Glutamatergic neuron (in vitro differentiated cells): ENCODE data around the gene PPP3R1. TPM values are rescaled to one million over a fixed set of nuclear protein-coding genes. Genes with fewer than 3 reads are reported as not detected.

Experiments
- DNase-seq: peaks from one replicate; pipeline ENCODE4 v3.0.0; 2022
- H3K27ac Mint-ChIP-seq: one replicate; pipeline ENCODE4 v1.8.0; 2020; ENCODE audit warnings: mild to moderate bottlenecking, mixed read lengths, inconsistent platforms; ENCODE audit not compliant: unreplicated experiment
- H3K27me3 Mint-ChIP-seq: one replicate; pipeline ENCODE4 v1.8.0; 2020; ENCODE audit warnings: mild to moderate bottlenecking, moderate library complexity, mixed read lengths, inconsistent platforms; ENCODE audit not compliant: unreplicated experiment
- H3K36me3 Mint-ChIP-seq: one replicate; pipeline ENCODE4 v1.8.0; 2020; ENCODE audit warnings: mild to moderate bottlenecking, mixed read lengths, inconsistent platforms; ENCODE audit not compliant: unreplicated experiment
- H3K4me1 Mint-ChIP-seq: one replicate; pipeline ENCODE4 v1.8.0; 2020; ENCODE audit warnings: mild to moderate bottlenecking, low read depth, mixed read lengths, inconsistent platforms; ENCODE audit not compliant: unreplicated experiment
- H3K4me3 Mint-ChIP-seq: one replicate; pipeline ENCODE4 v1.8.0; 2020; ENCODE audit warnings: mild to moderate bottlenecking, mixed read lengths, inconsistent platforms; ENCODE audit not compliant: unreplicated experiment
- H3K9me3 Mint-ChIP-seq: one replicate; pipeline ENCODE4 v1.8.0; 2020; ENCODE audit warnings: mild to moderate bottlenecking, moderate library complexity, mixed read lengths, inconsistent platforms; ENCODE audit not compliant: unreplicated experiment
- total RNA-seq: library from RNA; stranded (reverse); fragmentation: NEBNext Ultra II Directional; extraction: Animal tissue kit (Norgen Biotek cat#: 25700); gene quantifications from one replicate; pipeline ENCODE4 v1.2.1, GENCODE V29; 2021; ENCODE audit not compliant: unreplicated experiment
- TF ChIP-seq, protein P1 (sequence below): fragments of 200-600 bp; sonication (generic); IDR thresholded peaks from one replicate; pipeline ENCODE4 v1.5.0; 2021; ENCODE audit not compliant: partially characterized antibody, unreplicated experiment

Gene PPP3R1
- total RNA-seq, 1 donor from 2014 or later: 53.4 TPM

DNA sequence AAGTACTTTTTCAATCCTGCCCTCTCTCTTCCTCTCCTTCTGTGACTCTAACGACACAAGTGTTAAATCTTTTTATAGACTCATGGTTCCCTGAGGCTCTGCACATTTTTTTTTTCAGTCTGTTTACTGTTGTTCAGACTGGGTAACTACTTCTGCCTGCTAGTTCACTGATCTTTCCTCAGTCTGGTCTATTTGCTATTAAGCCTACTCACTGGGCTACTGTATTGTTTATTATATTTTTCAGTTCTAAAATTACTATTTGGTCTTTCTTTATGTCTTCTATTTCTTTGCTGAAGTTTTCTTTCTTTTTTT lies 21.3 kb downstream of the PPP3R1 start:
- no peak for DNase-seq
- H3K27me3 Mint-ChIP-seq: no peaks in the 10 kb centered on the region
- H3K4me3 Mint-ChIP-seq: no peak overlapping the region
- no peak overlapping the region for H3K27ac Mint-ChIP-seq
- TF ChIP-seq, protein P1, sequence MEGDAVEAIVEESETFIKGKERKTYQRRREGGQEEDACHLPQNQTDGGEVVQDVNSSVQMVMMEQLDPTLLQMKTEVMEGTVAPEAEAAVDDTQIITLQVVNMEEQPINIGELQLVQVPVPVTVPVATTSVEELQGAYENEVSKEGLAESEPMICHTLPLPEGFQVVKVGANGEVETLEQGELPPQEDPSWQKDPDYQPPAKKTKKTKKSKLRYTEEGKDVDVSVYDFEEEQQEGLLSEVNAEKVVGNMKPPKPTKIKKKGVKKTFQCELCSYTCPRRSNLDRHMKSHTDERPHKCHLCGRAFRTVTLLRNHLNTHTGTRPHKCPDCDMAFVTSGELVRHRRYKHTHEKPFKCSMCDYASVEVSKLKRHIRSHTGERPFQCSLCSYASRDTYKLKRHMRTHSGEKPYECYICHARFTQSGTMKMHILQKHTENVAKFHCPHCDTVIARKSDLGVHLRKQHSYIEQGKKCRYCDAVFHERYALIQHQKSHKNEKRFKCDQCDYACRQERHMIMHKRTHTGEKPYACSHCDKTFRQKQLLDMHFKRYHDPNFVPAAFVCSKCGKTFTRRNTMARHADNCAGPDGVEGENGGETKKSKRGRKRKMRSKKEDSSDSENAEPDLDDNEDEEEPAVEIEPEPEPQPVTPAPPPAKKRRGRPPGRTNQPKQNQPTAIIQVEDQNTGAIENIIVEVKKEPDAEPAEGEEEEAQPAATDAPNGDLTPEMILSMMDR: no peak
- no peaks in the 10 kb centered on the region for H3K36me3 Mint-ChIP-seq
- no peaks in the 10 kb centered on the region for H3K9me3 Mint-ChIP-seq
- peaks cover 16% of the 10 kb centered on the region for H3K4me1 Mint-ChIP-seq

- H3K36me3 Mint-ChIP-seq: no peaks in the 10 kb centered on the region
- H3K27me3 Mint-ChIP-seq: no peaks in the 10 kb centered on the region
- H3K27ac Mint-ChIP-seq: no peak overlapping the region
- peaks cover 18% of the 10 kb centered on the region for H3K4me1 Mint-ChIP-seq
- H3K4me3 Mint-ChIP-seq: no peak overlapping the region
- H3K9me3 Mint-ChIP-seq: no peaks in the 10 kb centered on the region
- no peak for DNase-seq
- TF ChIP-seq, protein P1: no peak
Observed at GRCh38 chr2:68230241-68231060, 21.9 kb downstream of the PPP3R1 start.

GRCh38 chr2:68226794-68227193 lies 25.5 kb downstream of the PPP3R1 start:
- no peak overlapping the region for H3K4me3 Mint-ChIP-seq
- DNase-seq: no peak
- H3K27me3 Mint-ChIP-seq: peaks cover 3% of the 10 kb centered on the region
- H3K27ac Mint-ChIP-seq: no peak overlapping the region
- H3K36me3 Mint-ChIP-seq: no peaks in the 10 kb centered on the region
- H3K4me1 Mint-ChIP-seq: peaks cover 32% of the 10 kb centered on the region
- H3K9me3 Mint-ChIP-seq: no peaks in the 10 kb centered on the region
- TF ChIP-seq, protein P1: no peak

DNA sequence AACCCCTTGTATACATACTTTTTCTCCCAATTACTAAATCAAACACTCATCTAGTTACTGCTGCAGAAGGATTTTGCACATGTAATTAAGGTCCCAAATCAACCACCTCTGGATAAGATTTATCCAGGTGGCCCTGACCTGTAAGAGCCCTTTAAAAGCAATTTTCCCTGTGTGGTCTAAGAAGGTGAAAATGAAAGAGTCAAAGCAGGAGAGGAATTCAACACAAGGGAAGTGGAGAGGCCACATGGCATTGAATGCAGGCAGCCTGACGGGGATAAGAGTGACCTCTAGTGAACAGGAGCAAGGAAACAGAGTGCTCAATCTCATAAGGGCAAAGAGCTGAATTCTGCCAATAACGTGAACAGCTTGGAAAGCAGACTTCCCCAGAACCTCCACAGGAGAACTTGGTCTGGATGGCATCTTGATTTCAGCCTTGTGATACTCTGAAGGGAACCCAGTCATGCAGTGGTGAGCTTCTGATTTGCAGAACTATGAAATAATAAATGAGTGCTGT lies 27.2 kb downstream of the PPP3R1 start:
- Mint-ChIP-seq H3K4me1 (peaks cover 26% of the 10 kb centered on the region), H3K27ac (peak overlapping the region; percentile 84), H3K27me3 (peaks cover 3% of the 10 kb centered on the region), H3K4me3 (no peak overlapping the region), H3K36me3 (no peaks in the 10 kb centered on the region), H3K9me3 (peaks cover 2% of the 10 kb centered on the region)
- TF ChIP-seq, protein P1: no peak
- peak; percentile 34 for DNase-seq

DNA sequence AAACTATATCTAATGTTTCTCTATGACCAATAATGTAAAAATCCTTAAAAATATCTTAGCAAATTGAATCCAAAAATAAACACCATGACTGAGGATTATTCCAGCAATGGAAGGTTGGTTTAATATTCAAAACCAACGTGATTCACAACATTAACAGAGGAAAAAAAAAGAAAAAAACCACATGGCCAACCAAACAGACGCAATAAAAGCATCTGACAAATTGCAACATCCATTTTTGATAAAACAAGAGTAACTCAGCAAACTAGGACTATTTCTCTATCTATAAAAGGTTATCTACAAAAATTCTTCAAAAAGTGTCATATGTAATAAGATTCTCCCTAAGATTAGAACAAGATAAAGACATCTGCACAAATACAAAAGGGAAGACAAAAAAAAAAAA lies 28.9 kb downstream of the PPP3R1 start:
- Mint-ChIP-seq H3K27me3 (peaks cover 3% of the 10 kb centered on the region), H3K4me3 (no peak overlapping the region), H3K36me3 (no peaks in the 10 kb centered on the region), H3K27ac (no peak overlapping the region), H3K9me3 (peaks cover 2% of the 10 kb centered on the region), H3K4me1 (peaks cover 25% of the 10 kb centered on the region)
- no peak for DNase-seq
- TF ChIP-seq, protein P1: no peak
